ENCODE data around the gene TAF4.
A peak's percentile ranks its signal among the peaks of the same experiment; 100 is the strongest.

TAF4 gene

GRCh38 chr20:61956396-61957342 is 109.0 kb downstream of the TAF4 start (continued):
- peak; percentile 59; the same call in 1 of the 2 replicates for TF ChIP-seq TSHZ1 (tag by site-specific recombination; IDR thresholded peaks at IDR 0.05; ENCODE audit: borderline replicate concordance)
- TF ChIP-seq KLF16 (tag by site-specific recombination; IDR thresholded peaks at IDR 0.05), result no peak
- TF ChIP-seq BCL11A (tag by site-specific recombination; IDR thresholded peaks at IDR 0.05; ENCODE audit: low read depth), result peak; percentile 54; the same call in 1 of the 2 replicates
- TF ChIP-seq ZNF223 (tag by site-specific recombination; IDR thresholded peaks at IDR 0.05), result no peak
- no peak for TF ChIP-seq ZNF155 (tag by site-specific recombination; IDR thresholded peaks at IDR 0.05)
- TF ChIP-seq KLF10 (tag by site-specific recombination; IDR thresholded peaks at IDR 0.05), result peak; percentile 19; the same call in 1 of the 2 replicates
- peak; percentile 57; the same call in 1 of the 2 replicates for TF ChIP-seq KLF8 (tag by site-specific recombination; IDR thresholded peaks at IDR 0.05)
- peak; percentile 92 for TF ChIP-seq PRDM6 (tag by site-specific recombination; IDR thresholded peaks at IDR 0.05)
- TF ChIP-seq, protein P1, sequence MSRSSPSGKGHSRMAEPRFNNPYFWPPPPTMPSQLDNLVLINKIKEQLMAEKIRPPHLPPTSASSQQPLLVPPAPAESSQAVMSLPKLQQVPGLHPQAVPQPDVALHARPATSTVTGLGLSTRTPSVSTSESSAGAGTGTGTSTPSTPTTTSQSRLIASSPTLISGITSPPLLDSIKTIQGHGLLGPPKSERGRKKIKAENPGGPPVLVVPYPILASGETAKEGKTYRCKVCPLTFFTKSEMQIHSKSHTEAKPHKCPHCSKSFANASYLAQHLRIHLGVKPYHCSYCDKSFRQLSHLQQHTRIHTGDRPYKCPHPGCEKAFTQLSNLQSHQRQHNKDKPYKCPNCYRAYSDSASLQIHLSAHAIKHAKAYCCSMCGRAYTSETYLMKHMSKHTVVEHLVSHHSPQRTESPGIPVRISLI (tag by site-specific recombination; IDR thresholded peaks at IDR 0.05), result no peak
- TF ChIP-seq TRIM28 (IDR thresholded peaks at IDR 0.05; ENCODE audit: borderline replicate concordance, low read length), result peak; percentile 11; the same call in 1 of the 2 replicates
- TF ChIP-seq, protein P2, sequence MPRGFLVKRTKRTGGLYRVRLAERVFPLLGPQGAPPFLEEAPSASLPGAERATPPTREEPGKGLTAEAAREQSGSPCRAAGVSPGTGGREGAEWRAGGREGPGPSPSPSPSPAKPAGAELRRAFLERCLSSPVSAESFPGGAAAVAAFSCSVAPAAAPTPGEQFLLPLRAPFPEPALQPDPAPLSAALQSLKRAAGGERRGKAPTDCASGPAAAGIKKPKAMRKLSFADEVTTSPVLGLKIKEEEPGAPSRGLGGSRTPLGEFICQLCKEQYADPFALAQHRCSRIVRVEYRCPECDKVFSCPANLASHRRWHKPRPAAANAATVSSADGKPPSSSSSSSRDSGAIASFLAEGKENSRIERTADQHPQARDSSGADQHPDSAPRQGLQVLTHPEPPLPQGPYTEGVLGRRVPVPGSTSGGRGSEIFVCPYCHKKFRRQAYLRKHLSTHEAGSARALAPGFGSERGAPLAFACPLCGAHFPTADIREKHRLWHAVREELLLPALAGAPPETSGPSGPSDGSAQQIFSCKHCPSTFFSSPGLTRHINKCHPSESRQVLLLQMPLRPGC (tag by site-specific recombination; IDR thresholded peaks at IDR 0.05), result peak; percentile 82; the same call in 1 of the 2 replicates
- no peak for TF ChIP-seq ZNF114 (tag by site-specific recombination; IDR thresholded peaks at IDR 0.05)
- TF ChIP-seq ZNF76 (tag by site-specific recombination; IDR thresholded peaks at IDR 0.05; ENCODE audit: borderline replicate concordance, low read depth), result no peak
- TF ChIP-seq HOXA7 (CRISPR knock-in tag; IDR thresholded peaks at IDR 0.05; ENCODE audit: borderline replicate concordance), result no peak
- TF ChIP-seq ZBTB21 (tag by site-specific recombination; IDR thresholded peaks at IDR 0.05), result peak; percentile 95
- TF ChIP-seq ZNF184 (tag by site-specific recombination; IDR thresholded peaks at IDR 0.05), result no peak
- TF ChIP-seq ZNF585B (tag by site-specific recombination; IDR thresholded peaks at IDR 0.05), result no peak
- TF ChIP-seq RBAK (tag by site-specific recombination; IDR thresholded peaks at IDR 0.05), result no peak
- TF ChIP-seq ZNF530 (tag by site-specific recombination; IDR thresholded peaks at IDR 0.05; ENCODE audit: low read depth), result no peak
- TF ChIP-seq ZNF513 (tag by site-specific recombination; IDR thresholded peaks at IDR 0.05), result no peak
- no peak for TF ChIP-seq ZNF341 (tag by site-specific recombination; IDR thresholded peaks at IDR 0.05; ENCODE audit: low read depth)
- no peak for TF ChIP-seq ZNF416 (tag by site-specific recombination; IDR thresholded peaks at IDR 0.05)
- no peak for TF ChIP-seq ZNF518A (tag by site-specific recombination; conservative IDR thresholded peaks at IDR 0.05; ENCODE audit: low read depth)
- no peak for TF ChIP-seq ZNF747 (tag by site-specific recombination; IDR thresholded peaks at IDR 0.05)

Measured in HEK293 (cell line).